HG03108 (cell line): ENCODE data around the gene TXN2.
"Not testable (repeated sequence)": the region's sequence is repeated elsewhere in the genome, so short reads cannot be mapped to it uniquely, and the experiment has no call there.

Experiments
- ATAC-seq: cut with Tn5 transposase; IDR thresholded peaks from one replicate; pipeline ENCODE4 v1.9.1; 2021; ENCODE audit warnings: moderate library complexity; ENCODE audit not compliant: unreplicated experiment

TXN2 gene

DNA sequence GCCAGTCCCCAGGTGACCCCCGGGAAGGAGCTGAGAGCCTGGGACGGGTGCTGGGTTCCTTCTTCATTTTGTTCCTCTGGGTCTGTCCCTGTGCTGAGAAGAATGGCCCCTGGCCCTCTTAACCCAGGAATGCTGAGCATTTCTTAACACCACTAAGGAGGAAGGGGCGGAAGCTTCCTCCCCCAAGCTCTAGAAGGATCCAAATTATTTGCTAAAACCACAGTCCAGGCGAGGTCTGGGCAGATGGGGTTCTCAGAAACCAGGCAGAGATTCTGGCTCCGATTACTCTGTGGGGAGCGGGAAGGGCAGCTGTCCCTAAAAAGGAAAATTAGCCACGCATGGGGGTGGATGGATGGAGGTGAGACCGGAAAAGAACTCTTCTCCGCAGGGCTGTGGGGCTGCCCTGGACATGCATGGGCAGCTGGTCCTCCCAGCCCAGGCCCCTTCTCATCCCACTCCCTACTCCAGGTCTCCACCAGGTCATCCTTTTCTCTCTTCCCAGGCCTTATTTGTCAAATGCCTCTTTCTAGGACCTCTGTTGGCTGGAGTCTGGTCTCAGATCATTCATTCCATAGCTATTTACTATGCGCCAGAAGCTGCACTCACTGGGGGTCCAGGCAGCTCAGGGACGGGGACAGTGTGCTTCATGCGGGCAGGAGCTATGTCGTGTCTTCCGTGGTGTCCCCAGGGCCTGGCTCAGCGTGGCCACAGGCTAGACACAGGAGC is 48.7 kb downstream of the TXN2 start:
- ATAC-seq, result no peak

DNA sequence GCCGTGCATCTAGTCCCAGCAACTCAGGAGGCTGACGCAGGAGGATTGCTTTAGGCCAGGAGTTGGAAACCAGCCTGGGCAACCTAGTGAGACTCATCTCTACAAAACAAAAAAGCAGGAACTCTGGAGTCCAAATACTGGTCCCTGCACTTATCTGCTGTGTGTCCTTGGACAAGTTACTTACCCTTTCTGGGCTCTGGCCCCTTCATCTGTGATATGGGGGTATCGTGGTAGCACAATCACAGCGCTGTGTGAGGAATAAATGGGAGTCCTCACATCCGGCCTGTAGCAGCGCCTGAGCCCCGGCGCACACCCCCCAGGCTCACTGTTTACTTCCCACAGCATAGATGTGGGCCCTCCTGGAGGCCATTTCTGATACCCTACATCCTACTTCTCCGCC is 49.5 kb downstream of the TXN2 start:
- ATAC-seq, result no peak

DNA sequence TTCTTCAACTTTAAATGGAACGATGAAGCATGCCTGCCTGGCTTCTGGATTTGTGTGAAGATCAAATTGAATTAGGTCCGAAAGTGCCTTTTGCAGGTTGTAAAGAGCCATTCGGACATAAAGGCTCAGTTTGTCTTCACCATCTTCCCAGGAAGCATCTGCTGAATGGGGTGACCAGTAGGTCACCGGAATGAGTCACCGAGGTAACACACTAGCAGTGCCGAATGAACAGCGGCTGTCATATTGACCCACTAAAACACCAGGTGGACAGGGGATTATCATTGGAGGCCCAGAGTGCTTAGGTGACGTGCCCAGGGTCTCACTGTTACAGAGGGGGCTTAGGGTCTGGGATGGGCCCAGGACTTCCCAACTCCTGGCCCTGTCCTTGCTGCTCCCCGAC is 50.6 kb downstream of the TXN2 start:
- no peak for ATAC-seq

DNA sequence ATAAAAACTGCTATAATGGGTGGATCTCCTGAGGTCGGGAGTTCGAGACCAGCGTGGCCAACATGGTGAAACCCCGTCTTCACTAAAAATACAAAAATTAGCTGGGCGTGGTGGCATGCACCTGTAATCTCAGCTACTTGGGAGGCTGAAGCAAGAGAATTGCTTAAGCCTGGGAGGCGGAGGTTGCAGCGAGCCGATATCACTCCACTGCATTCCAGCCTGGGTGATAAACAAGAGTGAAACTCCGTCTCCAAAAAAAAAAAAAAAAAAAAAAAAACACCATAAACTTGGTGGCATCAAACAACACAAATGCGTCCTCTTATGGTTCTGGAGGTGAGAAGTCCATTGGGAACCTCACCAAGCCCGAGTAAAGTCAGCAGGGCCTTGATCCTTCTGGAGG is 53.5 kb downstream of the TXN2 start:
- not testable (repeated sequence) for ATAC-seq

DNA sequence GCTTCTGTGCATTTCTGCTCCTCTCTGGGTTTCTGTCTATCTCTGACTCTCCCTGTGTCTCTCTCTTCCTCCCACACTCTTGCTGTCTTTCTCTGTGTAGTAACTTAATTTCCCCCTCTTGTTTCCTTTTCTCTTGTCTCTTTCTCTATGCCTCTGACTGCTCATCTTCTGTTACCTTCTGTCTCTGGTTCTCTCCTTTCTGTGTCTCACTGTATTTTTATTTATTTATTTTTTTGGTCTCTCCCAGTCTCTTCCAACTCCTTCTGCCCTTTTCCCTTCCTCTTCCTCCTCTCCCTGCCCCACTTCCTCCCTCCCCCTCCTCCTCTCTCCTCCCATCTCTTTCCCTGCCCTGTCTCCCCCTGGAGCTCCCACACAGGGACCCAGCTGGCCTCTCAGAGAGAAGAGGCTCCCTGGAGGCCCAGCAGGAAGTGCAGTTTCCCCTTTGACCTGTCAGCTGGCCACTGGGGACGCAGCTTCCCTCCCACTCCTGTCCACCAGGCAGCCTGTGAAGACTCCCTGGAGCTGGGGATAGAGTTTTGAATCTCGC is 55.4 kb downstream of the TXN2 start:
- no peak for ATAC-seq

DNA sequence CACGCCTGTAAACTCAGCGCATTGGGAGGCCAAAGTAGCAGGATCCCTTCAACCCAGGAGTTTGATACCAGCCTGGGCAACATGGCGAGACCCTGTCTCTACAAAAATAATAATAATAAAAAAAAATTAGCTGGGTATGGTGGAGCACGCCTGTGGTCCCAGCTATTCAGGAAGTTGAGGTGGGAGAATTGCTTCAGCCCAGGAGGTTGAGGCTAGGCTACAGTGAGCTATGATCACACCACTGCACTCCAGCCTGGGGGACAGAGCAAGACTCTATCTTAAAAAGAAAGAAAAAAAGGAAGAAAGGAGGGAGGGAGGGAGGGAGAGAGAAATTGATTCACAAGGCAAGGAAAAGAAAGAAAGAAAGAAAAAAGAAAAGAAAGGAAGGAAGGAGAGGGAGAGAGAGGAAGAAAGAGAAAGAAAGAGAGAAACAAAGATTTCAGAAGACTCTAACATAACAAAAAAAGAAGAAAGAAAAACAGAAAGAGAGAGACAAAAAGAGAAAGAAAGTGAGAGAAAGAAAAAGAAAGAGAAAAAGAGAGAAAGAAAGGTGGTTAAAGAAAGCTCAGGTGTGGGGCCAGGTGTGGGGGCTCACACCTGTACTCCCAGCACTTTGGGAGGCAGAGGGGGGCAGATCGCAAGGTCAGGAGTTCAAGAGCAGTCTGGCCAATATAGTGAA is 56.4 kb downstream of the TXN2 start:
- ATAC-seq, result no peak

DNA sequence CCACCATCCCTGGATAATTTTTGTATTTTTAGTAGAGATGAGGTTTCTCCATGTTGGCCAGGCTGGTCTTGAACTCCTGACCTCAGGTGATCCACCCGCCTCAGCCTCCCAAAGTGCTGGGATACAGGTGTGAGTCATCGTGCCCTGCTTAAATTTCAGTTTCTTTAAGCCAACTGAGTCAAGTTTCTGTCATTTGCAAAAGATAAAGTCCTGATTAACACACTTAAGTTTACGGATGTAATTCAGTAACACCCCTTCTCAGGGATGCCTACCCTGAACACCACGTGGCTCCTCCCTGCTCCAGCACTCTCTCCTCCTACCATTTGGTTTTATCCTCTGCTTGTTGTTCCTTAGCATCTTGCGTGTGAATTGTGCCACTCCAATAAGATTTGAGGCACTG is 57.0 kb downstream of the TXN2 start:
- not testable (repeated sequence) for ATAC-seq

DNA sequence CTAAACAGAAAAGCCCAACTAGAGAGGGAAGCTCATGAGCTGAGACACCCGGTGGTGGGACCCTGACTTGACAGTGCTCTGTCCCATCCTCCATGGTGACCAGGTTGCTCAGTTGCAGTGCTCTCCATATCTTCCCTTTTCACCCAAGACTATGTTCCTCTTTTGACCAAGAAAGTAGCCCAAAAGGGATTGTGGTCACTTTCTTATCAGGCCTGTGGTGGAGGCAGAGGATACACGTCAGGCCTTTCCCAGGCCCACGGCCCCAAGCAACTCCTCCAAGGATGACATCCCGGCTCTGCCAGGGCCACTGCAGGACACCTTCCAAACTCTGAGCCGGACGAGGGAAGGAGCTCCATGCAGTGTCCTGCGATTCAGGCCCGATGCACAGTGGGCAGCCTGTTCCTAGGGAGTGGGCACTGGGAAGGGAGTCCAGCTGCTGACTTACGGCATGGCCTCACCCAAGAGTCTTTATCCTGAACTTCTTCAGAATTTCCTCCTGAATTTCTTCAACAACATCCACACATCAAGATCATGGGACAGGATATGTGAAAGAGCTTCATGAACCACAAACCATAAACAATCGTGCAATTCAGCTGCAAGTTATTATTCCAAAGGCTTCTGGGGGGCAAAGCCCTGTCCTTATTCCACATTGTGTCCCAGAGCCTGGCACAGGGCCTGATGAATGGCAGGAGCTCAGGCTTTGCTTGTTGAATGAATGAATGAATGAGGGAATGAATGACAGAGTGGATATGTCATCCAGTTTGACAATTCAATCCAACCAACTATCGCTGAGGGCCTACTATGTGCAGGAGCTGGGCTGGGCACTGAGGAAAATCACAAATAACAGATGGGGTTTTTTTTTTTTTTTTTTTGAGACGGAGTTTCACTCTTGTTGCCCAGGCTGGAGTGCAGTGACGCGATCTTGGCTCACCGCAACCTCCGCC is 57.7 kb downstream of the TXN2 start:
- no peak for ATAC-seq

DNA sequence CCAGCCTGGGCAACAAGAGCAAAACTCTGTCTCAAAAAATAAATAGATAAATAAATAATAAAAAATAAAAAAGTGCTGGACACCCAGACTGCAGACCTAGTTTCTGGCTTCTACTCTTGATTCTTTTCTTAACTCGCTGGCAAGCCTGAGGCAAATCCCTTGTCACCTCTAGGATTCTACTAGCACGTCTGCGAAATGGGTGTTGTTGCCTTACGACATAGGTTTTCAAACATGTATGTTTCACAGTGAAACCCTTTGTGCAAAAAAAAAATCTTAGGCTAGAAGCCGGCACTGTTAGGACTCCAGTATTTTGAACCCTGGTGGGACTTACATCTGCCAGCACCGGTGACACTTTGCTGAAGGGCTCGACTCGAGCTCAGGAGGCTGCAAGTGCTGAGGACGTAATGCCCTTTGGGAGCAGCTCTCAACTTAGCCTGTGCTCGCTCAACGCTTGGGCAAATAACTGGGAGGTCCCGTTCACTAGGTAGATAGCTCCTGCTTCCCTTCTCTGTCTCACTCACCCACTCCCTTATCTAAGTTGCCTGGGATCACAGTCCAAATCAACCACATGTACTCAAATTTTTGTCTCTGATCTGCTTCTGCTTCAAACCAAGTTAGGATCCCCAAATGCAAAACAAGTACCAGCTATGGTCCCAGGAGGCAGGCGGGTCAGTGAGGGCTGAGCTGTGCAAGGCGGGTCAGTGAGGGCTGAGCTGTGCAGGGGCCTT is 59.0 kb downstream of the TXN2 start:
- ATAC-seq, result no peak

DNA sequence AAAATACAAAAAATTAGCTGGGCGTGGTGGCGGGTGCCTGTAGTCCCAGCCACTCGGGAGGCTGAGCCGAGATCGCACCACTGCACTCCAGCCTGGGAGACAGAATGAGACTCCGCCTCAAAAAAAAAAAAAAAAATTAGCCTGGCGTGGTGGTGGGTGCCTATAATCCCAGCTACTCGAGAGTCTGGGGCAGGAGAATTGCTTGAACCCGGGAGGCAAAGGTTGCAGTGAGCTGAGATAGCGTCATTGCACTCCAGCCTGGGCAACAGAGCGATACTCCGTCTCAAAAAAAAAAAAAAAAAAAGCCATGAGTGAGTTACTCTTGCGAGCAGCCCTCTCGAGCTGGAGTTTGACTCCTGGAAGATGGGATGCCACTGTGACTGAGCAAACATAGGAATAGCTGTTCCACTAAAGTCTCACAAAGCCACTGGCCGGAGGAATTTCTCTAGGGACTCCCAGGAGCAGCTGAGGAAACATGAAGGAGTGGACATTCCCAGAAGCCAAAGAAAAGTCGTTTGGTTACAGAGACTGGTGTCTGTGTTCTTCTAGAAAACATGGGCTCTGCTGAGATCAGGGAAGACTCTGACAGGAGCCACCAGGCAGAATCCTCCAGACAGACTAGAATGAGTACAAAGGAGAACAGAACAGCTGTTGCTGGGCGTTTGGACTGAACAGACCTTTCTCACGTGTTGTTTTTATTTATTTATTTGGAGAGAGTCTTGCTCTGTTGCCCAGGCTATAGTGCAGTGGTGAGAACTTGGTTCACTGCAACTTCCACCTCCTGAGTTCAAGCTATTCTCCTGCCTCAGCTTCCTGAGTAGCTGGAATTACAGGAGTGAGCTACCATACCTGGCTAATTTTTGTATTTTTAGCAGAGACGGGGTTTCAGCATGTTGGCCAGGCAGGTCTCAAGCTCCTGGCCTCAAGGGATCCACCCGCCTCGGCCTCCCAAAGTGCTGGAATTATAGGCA is 61.2 kb downstream of the TXN2 start:
- ATAC-seq, result no peak

DNA sequence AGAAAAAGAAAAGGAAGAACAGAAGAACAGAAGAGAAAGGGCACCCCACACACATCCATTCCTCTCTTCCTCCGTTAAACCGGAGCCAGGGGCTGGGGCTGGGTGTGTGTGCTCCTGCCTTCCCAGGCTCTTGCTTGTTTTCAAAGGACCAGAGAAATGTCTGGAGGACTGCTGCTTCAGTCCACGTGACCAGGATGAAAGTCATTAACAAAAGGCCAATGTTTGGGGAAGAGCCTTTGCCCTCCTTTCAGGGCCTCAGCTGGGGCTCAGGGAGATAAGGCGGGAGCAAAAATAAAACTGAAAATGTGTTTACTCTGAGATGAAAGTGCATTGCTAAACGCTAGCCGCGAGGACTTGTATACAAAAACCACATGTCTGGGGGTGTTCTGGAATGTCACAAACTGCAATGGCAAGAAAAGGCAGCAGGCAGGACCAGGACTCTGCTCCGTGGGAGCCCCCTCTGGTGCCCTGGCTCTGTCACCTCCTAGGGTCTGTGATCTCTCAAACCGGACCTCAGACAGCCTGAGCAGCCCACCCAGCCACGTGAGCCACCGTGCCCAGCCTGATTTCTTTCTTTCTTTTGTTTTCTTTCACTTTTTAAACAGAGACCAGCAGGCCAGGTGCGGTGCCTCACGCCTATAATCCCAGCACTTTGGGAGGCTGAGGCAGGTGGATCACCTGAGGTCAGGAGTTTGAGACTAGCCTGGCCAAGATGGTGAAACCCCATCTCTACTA is 62.1 kb downstream of the TXN2 start:
- no peak for ATAC-seq

DNA sequence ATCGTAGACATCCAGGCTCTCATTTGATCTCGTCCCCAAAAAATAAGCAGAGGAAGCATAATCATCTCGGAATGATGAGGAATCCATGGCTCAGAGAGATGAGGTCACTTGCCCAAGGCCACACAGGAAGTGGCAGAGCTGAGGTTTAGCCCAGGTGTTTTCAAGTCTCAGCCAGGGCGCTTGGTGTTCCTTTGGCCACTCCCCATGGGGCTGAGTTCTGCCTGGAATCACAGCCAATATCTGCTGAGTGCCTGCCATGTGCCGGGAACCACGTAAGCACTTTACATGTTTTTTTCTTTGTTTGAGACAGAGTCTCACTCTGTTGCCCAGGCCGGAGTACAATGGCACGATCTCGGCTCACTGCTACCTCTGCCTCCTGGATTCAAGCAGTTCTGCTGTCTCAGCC is 64.2 kb downstream of the TXN2 start:
- no peak for ATAC-seq
